Thoracic aorta endothelial cell (primary cell): ENCODE measurements around the gene HDLBP. TPM values are rescaled to one million over a fixed set of nuclear protein-coding genes. Genes with fewer than 3 reads are reported as not detected.

Experiments used
- total RNA-seq: library from RNA; depleted of rRNA; stranded (reverse); fragments of >200 nt; gene quantifications from 2 replicates; pipeline ENCODE4 v1.2.3, GENCODE V29; 2012

The HDLBP gene, protein sequence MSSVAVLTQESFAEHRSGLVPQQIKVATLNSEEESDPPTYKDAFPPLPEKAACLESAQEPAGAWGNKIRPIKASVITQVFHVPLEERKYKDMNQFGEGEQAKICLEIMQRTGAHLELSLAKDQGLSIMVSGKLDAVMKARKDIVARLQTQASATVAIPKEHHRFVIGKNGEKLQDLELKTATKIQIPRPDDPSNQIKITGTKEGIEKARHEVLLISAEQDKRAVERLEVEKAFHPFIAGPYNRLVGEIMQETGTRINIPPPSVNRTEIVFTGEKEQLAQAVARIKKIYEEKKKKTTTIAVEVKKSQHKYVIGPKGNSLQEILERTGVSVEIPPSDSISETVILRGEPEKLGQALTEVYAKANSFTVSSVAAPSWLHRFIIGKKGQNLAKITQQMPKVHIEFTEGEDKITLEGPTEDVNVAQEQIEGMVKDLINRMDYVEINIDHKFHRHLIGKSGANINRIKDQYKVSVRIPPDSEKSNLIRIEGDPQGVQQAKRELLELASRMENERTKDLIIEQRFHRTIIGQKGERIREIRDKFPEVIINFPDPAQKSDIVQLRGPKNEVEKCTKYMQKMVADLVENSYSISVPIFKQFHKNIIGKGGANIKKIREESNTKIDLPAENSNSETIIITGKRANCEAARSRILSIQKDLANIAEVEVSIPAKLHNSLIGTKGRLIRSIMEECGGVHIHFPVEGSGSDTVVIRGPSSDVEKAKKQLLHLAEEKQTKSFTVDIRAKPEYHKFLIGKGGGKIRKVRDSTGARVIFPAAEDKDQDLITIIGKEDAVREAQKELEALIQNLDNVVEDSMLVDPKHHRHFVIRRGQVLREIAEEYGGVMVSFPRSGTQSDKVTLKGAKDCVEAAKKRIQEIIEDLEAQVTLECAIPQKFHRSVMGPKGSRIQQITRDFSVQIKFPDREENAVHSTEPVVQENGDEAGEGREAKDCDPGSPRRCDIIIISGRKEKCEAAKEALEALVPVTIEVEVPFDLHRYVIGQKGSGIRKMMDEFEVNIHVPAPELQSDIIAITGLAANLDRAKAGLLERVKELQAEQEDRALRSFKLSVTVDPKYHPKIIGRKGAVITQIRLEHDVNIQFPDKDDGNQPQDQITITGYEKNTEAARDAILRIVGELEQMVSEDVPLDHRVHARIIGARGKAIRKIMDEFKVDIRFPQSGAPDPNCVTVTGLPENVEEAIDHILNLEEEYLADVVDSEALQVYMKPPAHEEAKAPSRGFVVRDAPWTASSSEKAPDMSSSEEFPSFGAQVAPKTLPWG (N-terminal part only)
- total RNA-seq = 645 and 663 TPM in 2 replicates

DNA sequence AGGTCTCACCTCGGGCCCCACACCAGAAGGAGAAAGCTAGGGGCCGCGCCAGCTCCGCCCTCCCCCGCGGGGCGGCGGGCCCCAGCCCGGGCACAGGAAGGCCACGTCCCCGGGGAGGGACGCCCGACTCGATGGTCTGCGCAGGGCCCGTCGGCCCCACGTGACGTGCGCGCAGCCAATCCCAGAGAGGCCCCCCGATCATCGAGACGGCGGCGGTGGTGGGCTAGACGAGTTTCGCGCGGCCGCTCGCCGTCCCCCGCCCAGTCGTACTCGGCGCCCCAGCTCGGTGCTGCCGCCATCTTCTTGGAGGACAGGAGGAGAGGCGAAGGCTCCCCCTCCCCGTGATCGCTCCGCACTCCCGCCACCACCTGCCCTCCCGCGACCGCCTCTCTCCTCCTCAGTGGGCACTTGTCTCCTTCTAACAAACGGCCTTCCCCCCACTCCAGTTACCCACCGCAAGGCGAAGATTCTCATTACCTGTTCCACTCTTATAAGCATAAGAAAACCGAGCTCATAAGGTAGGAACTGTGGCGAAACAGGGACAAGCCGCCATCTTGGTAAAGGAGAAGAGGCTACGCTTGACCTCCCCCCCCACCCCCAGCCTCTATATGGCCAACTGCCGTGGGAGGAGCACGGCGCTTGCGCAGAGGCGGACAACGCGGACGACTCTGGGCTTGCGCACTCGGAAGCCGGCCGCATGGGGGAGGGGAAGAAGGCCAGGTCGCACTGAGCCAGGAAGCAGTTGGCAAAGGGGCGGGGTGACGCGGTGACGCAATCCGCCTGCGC lies at the start of gene HDLBP:
TSS of gene HDLBP (minus strand) at position 580 of the 786 bp plus-strand sequence. CDS start 48,803 bp downstream, outside the sequence.

DNA sequence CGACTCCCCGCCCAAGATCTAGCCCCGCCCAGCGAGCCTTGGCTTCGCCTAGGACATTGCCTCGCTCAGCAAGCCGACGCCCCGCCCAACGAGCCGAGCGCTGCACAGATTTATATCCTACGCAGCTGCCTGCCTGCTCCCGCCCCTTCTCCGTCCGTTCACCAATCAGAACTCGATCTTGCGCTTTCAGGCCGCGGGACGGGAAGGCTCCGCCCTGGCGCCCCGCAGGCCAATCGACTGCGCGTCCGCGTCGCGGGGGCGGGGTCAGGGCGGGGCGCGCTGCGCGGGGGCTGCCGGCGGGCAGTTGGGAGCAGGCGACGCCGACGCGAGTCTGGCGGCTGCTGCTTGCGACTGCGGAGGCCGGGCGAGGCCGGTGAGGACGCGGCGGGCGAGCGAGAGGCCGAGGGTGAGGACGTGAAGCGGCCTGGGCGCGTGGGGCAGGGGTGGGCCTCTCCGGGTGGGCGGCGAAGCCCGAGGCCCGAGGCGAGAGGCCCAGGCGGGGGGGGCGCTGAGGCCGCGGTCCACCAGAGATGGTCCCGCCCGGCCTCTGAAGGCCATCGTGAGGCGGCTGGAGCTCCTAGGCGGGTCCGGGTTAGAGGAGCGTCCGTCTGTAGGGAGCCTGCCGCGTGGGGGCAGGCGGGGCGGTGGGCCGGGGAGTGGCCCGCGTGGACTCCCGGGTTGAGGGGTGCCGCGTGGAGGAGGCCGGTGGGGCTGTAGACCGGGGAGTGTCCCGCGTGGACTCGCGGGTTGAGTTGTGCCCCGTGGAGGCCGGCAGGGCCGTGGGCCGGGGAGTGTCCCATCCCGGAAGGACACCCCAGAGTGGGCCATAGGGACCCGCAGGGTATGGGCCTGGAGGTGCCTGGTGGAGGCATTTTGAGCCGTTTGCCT lies 40.8 kb upstream of the HDLBP start, which contains the start of gene FARP2:
TSS of gene FARP2 (plus strand) at position 303 of the 888 bp plus-strand sequence. CDS start 16,823 bp downstream, outside the sequence.

DNA sequence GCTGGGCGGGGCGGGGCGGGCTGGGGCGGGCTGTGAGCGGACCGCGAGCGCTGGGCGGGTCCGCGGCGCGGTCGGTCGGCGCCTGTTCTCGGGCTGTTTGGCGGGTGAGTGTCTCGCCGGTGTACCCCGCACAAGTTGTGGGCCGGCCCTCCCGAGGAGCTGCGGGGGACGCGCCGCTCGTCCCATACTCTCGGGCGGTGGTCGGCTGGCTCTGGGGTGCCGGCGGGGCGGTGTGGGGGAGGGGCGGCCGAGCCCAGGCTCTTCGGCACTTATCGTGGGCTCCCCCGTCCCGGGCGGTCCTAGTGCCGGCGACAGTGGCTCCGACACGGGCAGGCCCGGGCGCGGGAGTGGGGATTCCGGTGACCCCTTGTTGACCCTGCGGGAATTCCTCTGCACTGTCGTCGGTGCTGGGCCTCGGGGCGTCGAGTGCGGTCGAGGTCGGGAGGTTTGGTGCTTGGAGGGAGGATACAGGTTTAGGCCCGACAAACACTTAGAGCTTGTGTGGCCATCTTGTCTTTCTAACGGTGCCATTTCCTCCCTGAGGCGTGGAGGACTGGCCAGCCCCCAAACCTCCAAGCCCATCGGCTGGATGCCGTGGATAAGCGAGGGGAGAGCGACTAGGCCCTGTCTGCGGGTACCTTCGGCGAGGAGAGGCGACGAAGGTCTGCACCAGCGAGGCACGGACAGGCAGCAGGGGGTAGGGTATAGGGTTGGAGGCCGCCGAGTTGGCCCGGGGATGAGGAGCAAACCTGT lies 583 bp upstream of the HDLBP start, which contains the start of gene SEPTIN2:
TSS of gene SEPTIN2 (plus strand) at position 47 of the 753 bp plus-strand sequence. CDS start 8,308 bp downstream, outside the sequence.

DNA sequence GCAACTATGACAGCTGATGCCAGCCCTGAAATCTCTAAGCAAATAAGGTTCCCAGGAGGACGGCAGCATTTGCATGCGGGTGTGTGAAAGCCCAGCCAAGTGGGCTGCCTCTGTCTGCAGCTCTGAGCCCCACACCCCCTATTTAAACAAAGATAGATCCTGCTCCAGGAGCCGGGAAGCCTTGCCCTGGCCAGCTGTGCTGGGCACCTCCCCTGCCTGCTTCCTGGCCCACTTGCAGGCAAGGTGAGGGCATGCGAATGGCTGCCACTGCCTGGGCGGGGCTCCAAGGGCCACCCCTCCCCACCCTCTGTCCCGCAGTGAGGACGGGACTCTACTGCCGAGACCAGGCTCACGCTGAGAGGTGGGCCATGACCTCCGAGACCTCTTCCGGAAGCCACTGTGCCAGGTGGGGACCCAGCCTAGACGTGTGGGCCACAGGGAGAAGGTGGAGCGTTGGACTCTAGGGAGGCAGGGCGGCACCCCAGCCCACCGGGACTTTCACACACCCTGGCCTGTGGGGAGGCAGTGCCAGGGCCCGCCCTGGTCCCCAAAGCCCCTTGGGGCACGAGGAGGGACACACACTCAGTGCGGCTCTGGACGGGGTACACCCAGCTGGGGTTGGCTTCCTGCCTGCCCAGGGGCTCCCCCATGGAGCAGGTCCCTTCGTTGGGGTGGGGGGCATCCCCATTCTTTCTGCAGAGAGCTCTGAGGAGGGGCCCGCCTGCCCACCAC lies 126.9 kb downstream of the HDLBP start, which contains the start of gene ANO7:
TSS of gene ANO7 (plus strand) at position 317 of the 732 bp plus-strand sequence. CDS start 1,387 bp downstream, outside the sequence.

Other genes with a start within 250 kb of the HDLBP start
- gene MTERF4, start 213.4 kb downstream of the HDLBP start, total RNA-seq = 27.0 and 33.2 TPM in 2 replicates
- gene PASK, start 166.2 kb downstream of the HDLBP start, total RNA-seq = 6.5 and 9.0 TPM in 2 replicates
- 53.0 and 56.9 TPM in 2 replicates for gene PPP1R7, start 165.2 kb downstream of the HDLBP start, total RNA-seq
- 0.93 and 1.7 TPM in 2 replicates for gene ANO7, start 127.0 kb downstream of the HDLBP start, total RNA-seq
- gene SEPTIN2, start 253 bp upstream of the HDLBP start, total RNA-seq = 564 and 732 TPM in 2 replicates
- 45.5 and 49.5 TPM in 2 replicates for gene FARP2, start 40.6 kb upstream of the HDLBP start, total RNA-seq
- 261 and 295 TPM in 2 replicates for gene STK25, start 192.9 kb upstream of the HDLBP start, total RNA-seq
- 28.6 and 35.9 TPM in 2 replicates for gene BOK, start 243.1 kb upstream of the HDLBP start, total RNA-seq